Measurements from ENCODE around the gene PKN2.
A peak's percentile ranks its signal among the peaks of the same experiment; 100 is the strongest.
"Not testable (repeated sequence)": the region's sequence is repeated elsewhere in the genome, so short reads cannot be mapped to it uniquely, and the experiment has no call there.

The PKN2 gene

GRCh38 chr1:88680471-88680870, 3.6 kb upstream of the PKN2 start:
- DNase-seq, result no peak

- DNase-seq, result no peak
Measured at GRCh38 chr1:88680911-88681622, 3.0 kb upstream of the PKN2 start.

- DNase-seq, result peak; percentile 37
Measured at GRCh38 chr1:88684482-88685258, 597 bp downstream of the PKN2 start.

DNA sequence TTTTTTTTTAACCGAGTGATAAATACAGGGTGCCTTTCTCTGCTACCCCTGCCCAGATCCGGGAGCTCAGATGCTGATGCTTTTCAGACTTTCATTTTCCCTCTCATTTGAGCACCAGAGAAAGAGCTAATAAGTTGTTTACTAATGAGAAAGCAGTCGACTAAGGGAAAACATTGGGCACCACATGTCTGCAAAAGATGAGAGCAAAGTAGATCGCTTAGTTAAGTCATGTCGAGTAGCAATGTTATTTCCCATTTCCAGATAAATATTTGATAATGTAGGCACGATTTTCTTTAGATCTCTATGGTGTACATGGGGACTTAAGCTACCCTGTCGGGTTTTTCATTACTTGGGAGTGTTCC, 1.2 kb downstream of the PKN2 start:
- no peak for DNase-seq

- no peak for DNase-seq
Measured at GRCh38 chr1:88691540-88691939, 7.5 kb downstream of the PKN2 start.

- DNase-seq, result no peak
Measured at GRCh38 chr1:88695781-88696180, 11.7 kb downstream of the PKN2 start.

DNA sequence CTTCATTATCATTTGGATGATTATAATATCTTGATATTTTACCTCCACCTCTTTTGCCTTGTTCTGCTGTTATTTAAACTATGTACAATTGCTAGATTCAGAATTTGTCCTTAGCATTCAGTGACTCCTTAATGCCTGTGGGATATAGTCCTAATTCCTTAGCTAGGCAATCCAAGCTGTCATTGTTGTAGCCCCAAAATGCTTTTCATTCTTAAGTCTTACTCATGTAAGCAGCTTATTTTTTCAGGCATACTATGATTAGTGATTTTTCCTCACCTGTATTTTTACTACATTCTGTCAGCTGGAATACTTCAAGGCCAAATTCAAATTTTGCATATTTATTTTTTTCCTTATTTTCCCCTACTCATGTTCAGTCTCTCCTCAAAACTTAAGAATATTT, 13.4 kb downstream of the PKN2 start:
- no peak for DNase-seq

DNA sequence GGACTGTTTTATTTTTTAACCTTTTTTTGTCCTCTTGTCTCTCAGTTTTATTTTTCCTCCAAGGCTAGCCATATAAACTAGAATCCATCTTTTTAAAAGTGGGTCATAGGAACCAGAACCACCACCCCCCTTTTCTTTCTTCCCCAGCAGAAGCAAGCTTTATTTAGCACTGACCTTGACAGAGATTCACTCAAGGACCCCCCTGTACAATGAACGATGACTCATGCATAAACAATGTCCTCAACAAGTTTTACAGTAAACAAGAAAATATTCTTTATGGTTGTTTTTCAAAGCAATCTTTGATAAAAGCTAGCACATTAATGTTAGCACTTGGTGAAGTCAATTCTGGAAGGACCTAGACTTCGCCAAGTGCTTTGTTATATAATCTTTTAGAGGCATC, 14.1 kb downstream of the PKN2 start:
- DNase-seq, result no peak

DNA sequence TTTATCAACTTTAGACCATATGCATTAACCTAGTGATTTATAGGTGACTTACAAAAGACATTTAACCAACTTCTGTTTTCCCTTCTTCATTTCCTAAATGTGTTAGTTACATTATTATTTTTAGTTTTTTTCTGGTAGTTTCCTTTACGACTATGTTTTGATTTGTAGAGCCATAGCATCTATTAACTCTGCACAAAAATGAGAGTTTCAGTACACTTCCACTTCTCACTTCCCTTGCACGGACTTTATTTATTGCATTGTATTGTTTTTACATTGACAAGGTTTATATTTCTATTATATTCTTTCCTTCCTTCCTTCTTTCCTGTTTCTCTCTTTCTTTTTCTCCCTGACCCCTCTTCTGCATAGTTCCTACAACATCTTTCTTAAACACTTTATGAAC, 14.7 kb downstream of the PKN2 start:
- DNase-seq, result no peak

- no peak for DNase-seq
Measured at GRCh38 chr1:88700425-88701013, 16.4 kb downstream of the PKN2 start.

DNA sequence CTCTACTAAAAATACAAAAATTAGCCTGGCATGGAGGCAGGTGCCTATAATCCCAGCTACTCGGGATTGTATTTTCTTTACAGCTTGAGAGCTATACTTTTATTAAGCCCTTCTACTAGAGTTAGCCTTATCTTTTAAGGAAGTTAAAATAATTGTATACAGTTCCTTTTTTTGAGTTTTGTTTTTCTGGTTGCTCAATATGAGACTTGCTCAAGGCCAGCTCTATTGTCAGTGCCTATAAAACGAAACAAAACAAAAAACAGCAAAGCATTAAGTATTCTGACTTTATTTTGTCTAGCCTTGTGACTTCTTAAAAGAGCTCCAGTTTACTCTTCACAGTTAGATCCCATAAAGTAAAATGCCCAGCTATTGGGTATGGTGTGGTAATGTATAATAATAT, 17.2 kb downstream of the PKN2 start:
- DNase-seq, result no peak

DNA sequence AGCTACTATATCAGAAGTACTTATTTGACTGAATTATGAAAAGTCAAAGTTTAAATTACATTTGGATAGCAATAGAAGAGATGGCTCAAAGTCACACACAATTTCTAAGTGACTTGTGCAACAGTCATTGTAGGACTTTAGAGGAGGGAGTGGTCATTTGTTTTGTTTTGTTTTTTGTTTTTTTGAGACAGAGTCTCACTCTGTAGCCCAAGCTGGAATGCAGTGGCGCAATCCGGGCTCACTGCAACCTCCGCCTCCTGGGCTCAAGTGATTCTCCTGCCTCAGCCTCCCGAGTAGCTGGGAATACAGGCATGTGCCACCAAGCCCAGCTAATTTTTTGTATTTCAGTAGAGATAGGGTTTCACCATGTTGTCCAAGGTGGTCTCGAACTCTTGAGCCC, 17.7 kb downstream of the PKN2 start:
- DNase-seq, result not testable (repeated sequence)

DNA sequence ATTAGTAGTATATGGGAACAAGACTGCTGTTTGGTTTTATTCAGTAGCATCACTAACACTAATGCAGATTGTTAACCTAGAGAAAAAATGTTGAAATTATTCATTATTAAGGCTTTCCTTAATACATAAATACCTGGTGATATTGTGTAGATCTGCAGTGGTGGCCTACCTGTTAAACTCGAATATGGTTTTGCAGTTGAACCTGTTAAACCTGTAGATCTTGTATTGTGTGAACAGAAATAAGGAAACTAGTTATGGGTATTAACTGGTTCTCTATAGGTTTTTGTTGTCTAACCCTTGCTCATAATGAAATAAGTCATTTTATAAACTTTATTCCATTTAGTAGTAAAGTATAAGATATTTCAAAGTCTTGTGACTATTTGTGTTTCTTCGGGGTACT, 23.9 kb downstream of the PKN2 start:
- no peak for DNase-seq

DNA sequence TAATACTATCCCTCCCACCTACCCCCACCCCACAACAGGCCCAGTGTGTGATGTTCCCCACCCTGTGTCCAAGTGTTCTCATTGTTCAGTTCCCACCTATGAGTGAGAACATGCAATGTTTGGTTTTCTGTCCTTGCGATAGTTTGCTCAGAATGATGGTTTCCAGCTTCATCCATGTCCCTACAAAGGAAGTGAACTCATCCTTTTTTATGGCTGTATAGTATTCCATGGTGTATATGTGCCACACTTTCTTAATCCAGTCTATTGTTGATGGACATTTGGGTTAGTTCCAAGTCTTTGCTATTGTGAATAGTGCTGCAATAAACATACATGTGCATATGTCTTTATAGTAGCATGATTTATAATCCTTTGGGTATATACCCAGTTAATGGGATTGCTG, 28.8 kb downstream of the PKN2 start:
- DNase-seq, result not testable (repeated sequence)

- DNase-seq, result not testable (repeated sequence)
Measured at GRCh38 chr1:88716571-88716970, 32.5 kb downstream of the PKN2 start.

DNA sequence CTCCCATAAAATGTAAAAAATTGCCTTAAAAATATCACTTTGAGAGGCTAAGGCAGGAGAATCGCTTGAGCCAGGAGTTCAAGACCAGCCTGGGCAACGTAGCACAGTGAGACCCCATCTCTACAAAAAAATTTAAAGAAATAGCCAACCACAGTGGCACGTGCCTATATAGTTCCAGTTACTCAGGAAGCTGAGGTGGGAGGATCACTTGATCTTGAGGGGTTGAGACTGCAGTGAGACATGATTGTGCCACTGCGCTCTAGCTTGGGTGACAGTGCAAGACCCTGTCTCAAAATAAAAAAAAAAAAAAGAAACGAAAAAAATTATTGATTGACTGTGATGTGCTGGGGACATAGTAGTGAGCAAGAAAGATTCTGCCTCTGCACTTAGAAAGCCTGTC, 38.4 kb downstream of the PKN2 start:
- no peak for DNase-seq

GRCh38 chr1:88726697-88727096, 42.6 kb downstream of the PKN2 start:
- DNase-seq, result no peak

GRCh38 chr1:88727205-88727604, 43.1 kb downstream of the PKN2 start:
- DNase-seq, result no peak

DNA sequence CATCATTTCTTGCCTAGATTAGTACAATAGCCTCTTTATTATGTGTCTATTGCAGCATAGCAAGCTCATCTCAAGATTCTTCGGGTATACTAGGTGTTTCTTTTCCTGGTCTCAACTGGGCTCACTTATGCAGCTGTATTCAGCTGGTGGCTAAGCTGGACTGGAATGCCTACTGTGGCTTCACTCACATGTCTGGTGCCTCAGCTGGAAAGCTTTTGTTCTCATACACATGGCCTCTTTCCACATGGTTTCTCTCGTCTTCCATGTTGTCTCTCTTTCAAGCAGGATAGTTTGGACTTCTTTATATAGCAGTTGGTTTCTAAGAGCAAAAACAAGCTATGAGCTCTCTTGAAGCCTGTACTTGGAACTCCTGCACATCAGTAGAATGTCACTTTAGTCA, 45.2 kb downstream of the PKN2 start:
- no peak for DNase-seq

- DNase-seq, result no peak
Measured at GRCh38 chr1:88730132-88730675, 46.1 kb downstream of the PKN2 start.

- DNase-seq, result no peak
Measured at GRCh38 chr1:88730995-88731394, 46.9 kb downstream of the PKN2 start.

- DNase-seq, result peak; percentile 92
Measured at GRCh38 chr1:88731475-88732269, 47.6 kb downstream of the PKN2 start.

DNA sequence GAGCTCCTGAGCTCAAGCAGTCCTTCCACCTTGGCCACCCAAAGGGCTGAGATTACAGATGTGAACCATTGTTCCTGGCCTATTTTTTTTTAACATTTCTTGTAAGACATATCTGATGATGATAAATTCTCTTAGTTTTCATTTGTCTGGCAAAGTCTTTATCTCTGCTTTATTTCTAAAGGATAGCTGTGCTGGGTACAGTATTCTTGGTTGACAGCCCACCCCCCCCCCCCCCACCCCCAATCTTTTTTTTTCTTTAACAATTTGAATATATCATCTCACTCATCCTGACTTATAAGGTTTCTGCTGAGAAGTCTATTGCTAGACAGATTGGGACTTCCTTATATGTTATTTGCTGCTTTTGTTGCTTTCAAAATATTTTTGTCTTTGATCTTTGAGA, 51.3 kb downstream of the PKN2 start:
- no peak for DNase-seq

Measured in NCI-H446 treated with DMSO at 0.1 percent for 48 hours (cell line).